ENCODE measurements around the gene C1QTNF12.

The C1QTNF12 gene

GRCh38 chr1:1212780-1213344, 33.7 kb downstream of the C1QTNF12 start:
- no peaks in the 10 kb centered on the region for H3K9me3 ChIP-seq (ENCODE audit: low read length)
- no peak overlapping the region for H3K27ac ChIP-seq (ENCODE audit: low read depth, low read length, poor library complexity, severe bottlenecking)
- H3K9me2 ChIP-seq (ENCODE audit: low read depth, low read length) = no peaks in the 10 kb centered on the region
- peaks cover 9% of the 10 kb centered on the region for H3K4me1 ChIP-seq (ENCODE audit: insufficient read depth, low read length, severe bottlenecking)
- no peaks in the 10 kb centered on the region for H3F3A ChIP-seq (ENCODE audit: insufficient read depth, low read length)
- H3K36me3 ChIP-seq (ENCODE audit: insufficient read depth, low read length) = peaks cover 21% of the 10 kb centered on the region
- no peak overlapping the region for H2AFZ ChIP-seq (ENCODE audit: low read length)
- H3K79me2 ChIP-seq (ENCODE audit: insufficient read depth, low read length) = no peaks in the 10 kb centered on the region
- no peaks in the 10 kb centered on the region for H4K20me1 ChIP-seq (ENCODE audit: insufficient read depth, low read length)
- H3K4me3 ChIP-seq (ENCODE audit: low read depth, low read length, poor library complexity, severe bottlenecking) = no peak overlapping the region
- no peak overlapping the region for H3K4me2 ChIP-seq (ENCODE audit: low read length)
- H3K27me3 ChIP-seq (ENCODE audit: insufficient read depth, low read length) = 0 out of 2 replicates have a peak, but pooled peaks cover 8% of the 10 kb centered on the region
- TF ChIP-seq EZH2 (IDR thresholded peaks at IDR 0.05; ENCODE audit: borderline replicate concordance, low read length) (no peak), CTCF (IDR thresholded peaks at IDR 0.05; ENCODE audit: low read length) (no peak)
- no peak overlapping the region for H3K9ac ChIP-seq (ENCODE audit: low read length)

- Histone ChIP-seq H3K9ac (ENCODE audit: low read length) (no peak overlapping the region), H3K9me2 (ENCODE audit: low read depth, low read length) (no peaks in the 10 kb centered on the region), H3K4me1 (ENCODE audit: insufficient read depth, low read length, severe bottlenecking) (peaks cover 5% of the 10 kb centered on the region), H3K36me3 (ENCODE audit: insufficient read depth, low read length) (peaks cover 11% of the 10 kb centered on the region), H4K20me1 (ENCODE audit: insufficient read depth, low read length) (no peaks in the 10 kb centered on the region), H3K27ac (ENCODE audit: low read depth, low read length, poor library complexity, severe bottlenecking) (no peak overlapping the region), H3K4me2 (ENCODE audit: low read length) (no peak overlapping the region), H3K27me3 (ENCODE audit: insufficient read depth, low read length) (peaks cover 8% of the 10 kb centered on the region; the same call in 1 of the 2 replicates), H3K79me2 (ENCODE audit: insufficient read depth, low read length) (no peaks in the 10 kb centered on the region), H3K9me3 (ENCODE audit: low read length) (no peaks in the 10 kb centered on the region), H3K4me3 (ENCODE audit: low read depth, low read length, poor library complexity, severe bottlenecking) (no peak overlapping the region), H2AFZ (ENCODE audit: low read length) (no peak overlapping the region), H3F3A (ENCODE audit: insufficient read depth, low read length) (no peaks in the 10 kb centered on the region)
- no peak for TF ChIP-seq EZH2 (IDR thresholded peaks at IDR 0.05; ENCODE audit: borderline replicate concordance, low read length)
- TF ChIP-seq CTCF (IDR thresholded peaks at IDR 0.05; ENCODE audit: low read length) = no peak
These were observed 34.7 kb downstream of the C1QTNF12 start for GRCh38 chr1:1211541-1212441.

GRCh38 chr1:1210726-1211540, 35.6 kb downstream of the C1QTNF12 start:
- H3K9me2 ChIP-seq (ENCODE audit: low read depth, low read length) = no peaks in the 10 kb centered on the region
- no peak overlapping the region for H2AFZ ChIP-seq (ENCODE audit: low read length)
- H3K4me2 ChIP-seq (ENCODE audit: low read length) = no peak overlapping the region
- no peak overlapping the region for H3K9ac ChIP-seq (ENCODE audit: low read length)
- H3K27ac ChIP-seq (ENCODE audit: low read depth, low read length, poor library complexity, severe bottlenecking) = no peak overlapping the region
- H3K4me3 ChIP-seq (ENCODE audit: low read depth, low read length, poor library complexity, severe bottlenecking) = no peak overlapping the region
- no peaks in the 10 kb centered on the region for H3K79me2 ChIP-seq (ENCODE audit: insufficient read depth, low read length)
- peaks cover 8% of the 10 kb centered on the region; the same call in 1 of the 2 replicates for H3K27me3 ChIP-seq (ENCODE audit: insufficient read depth, low read length)
- H3K9me3 ChIP-seq (ENCODE audit: low read length) = no peaks in the 10 kb centered on the region
- no peaks in the 10 kb centered on the region for H3F3A ChIP-seq (ENCODE audit: insufficient read depth, low read length)
- H3K4me1 ChIP-seq (ENCODE audit: insufficient read depth, low read length, severe bottlenecking) = no peaks in the 10 kb centered on the region
- peaks cover 3% of the 10 kb centered on the region; the same call in 1 of the 2 replicates for H3K36me3 ChIP-seq (ENCODE audit: insufficient read depth, low read length)
- no peak for TF ChIP-seq EZH2 (IDR thresholded peaks at IDR 0.05; ENCODE audit: borderline replicate concordance, low read length)
- TF ChIP-seq CTCF (IDR thresholded peaks at IDR 0.05; ENCODE audit: low read length) = no peak
- no peaks in the 10 kb centered on the region for H4K20me1 ChIP-seq (ENCODE audit: insufficient read depth, low read length)

All from OCI-LY1 (cell line).